Left hindlimb (tissue), 1 donor: ENCODE results near the gene TSC2.
A peak's percentile ranks its signal among the peaks of the same experiment; 100 is the strongest.

Experiments used
- DNase-seq: peaks from one replicate; pipeline ENCODE4 v3.0.0-alpha.2; 2018

TSC2 gene

DNA sequence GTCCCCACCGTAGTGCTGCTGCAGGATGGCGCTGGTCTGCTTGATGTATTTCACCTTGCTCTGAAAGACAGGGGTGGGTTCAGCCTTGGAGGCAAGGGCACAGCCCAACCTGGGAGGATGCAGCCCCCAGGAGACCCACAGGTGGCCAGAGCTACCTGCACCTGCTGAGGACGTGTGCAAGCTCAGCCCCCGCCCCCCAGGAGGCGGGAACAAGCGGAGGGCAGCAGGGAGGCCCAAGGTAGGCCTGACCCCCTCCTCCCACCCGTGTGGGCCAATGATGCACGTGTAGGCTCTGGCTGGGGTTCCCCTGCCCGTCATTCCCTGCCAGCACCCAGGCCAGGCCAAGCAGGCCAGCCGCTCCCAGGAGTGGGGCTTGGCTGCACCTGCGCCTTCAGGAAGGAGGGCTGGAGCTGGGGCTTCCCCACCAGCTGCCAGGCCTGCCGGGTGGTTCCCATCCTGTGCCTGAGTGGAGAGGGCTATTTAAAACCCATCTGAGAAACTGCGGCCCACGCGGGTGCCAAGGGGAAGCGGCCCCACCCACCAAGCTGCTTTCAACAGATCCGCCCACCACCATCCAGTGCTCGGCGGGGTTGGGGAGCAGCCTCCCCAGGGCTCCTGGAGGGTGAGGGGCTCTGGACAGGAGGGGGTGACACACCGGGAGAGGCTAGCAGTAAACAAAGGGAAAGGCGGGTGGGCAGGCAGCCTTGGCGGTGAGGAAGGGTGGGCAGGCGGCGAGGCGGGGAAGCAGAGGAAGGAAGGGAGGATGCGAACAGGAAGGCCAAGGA lies 3.9 kb upstream of the TSC2 start:
- DNase-seq: no peak

DNA sequence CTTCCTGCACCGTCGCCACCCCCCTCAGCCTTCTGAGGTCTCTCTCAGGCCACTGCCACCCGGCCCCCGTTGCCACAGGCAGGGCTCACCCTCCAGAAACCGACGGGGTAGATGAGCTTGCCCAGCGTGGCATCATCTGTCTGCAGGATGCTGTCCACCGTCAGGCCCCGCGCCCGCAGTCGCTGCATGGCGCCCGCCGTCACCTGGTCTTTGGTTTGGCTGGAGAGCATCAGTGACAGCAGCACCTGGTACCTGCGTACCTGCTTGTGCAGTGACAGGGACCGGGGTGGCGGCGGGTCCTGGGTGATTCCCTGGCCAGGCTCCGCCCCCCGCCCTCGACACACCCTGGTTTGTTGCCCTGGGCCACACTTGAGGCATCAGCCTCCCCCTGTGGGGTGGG lies 3.2 kb upstream of the TSC2 start:
- no peak for DNase-seq

DNA sequence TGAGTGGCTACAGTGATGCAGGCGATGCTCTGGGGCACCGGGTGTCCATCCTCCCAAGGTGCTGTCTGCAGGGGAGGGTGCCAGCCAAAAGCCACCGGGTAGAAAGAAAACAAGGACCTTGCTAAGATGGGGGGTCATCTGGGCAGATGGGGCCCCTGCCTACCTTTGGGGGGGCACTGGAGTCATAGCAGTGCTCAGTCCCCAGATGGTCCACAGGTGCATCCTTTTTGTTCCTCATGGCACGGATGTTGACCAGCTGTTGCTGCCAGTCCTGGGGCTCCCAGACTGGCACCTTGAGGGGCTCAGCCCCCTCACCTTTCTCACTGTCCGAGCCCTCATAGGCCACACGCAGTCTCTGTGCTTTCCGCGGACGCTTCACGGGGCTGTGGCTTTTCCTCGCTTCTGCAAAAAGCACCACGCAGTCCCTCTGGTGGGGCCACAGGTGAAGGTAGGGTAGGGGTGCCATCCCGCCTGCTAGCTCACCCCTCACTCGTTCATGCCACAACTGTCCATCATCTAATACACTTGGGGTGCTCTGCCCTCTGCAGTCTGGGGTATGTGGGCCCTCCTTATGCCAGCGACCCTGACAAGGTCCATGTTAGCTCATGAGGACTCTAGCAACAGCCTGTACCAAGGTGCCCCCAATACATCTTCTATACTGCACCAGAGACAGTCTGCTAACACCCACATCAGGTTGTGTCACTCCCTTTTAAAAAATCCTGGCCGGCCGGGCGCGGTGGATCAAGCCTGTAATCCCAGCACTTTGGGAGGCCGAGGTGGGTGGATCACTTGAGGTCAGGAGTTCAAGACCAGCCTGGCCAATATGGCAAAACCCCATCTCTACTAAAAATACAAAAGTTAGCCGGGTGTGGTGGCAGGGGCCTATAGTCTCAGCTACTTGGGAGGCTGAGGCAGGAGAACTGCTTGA lies 1.6 kb upstream of the TSC2 start:
- DNase-seq: no peak

DNA sequence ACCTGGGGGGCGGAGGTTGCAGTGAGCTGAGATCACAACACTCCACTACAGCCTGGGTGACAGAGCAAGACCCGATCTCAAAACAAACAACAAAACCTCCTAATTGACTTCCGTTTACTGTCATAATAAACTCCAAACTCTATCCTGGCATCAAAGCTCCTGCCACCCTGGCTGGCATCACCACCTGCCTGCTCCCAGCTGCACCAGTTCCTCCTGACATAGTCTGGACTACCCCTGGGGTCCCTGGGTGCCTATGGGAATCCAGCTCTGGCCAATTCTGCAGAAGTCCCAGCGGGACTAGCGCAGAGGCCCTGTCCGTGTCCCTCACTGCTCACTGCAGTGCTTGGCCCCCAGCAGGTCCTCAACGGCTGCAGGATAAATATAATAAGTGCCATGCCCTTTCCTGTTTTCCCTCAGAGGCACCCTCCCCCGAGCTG lies 874 bp upstream of the TSC2 start:
- no peak for DNase-seq

DNA sequence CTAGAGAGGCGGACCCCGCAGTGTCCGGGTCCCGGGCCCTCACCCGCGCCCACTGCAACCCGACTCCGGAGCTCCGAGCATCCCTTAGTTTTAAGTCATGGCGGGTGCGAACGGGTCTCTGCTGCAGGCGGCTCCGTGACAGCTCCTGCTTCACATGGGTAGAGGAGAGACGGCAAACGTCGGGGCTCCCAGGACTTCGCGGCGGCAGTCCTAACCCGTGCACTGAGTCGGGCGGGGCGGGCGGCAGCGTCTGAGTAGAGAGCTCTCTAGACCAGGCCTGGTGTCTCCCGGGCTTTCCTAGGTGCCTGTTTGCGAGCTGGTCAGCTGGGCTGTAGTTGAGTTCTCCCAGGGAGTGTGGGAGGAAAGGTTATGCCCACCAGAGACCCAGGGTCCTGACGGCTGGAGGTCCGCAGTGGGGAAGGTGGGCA lies 345 bp downstream of the TSC2 start:
- no peak for DNase-seq

DNA sequence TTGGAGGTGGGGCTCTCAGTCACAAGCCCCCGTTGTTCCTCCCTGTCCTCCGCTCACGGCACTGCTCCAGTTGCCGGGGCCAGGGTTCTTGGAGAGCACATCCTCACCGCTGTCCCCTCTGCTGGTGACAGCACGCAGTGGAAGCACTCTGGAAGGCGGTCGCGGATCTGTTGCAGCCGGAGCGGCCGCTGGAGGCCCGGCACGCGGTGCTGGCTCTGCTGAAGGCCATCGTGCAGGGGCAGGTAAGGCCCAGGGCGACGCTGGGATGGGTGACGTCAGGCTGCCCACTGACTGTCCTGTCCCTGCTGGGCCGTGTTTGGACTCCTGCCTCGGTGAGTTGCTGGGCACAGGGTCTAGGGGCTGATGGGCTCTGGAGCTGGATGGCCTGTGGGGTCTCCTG lies 5.4 kb downstream of the TSC2 start:
- no peak for DNase-seq

DNA sequence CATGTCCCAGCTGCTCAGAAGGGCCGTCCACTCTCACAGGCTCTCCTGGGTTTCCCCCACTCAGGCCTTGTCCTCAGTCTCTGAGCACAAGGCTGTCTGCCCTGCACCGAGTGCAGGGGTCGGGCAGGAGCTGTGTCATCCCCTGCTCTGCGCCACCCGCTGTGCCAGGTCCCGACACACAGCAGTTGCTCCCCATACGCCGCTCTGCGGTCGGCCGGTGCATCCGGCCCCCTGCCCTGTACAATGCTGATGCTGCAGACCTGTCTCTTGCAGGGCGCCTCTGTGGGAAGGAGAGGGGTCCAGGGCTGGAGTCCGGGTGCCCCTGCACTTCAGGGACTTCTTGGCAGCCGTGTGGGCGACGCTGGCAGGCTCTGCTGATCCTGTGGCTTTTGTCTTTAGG lies 6.1 kb downstream of the TSC2 start:
- DNase-seq: no peak

DNA sequence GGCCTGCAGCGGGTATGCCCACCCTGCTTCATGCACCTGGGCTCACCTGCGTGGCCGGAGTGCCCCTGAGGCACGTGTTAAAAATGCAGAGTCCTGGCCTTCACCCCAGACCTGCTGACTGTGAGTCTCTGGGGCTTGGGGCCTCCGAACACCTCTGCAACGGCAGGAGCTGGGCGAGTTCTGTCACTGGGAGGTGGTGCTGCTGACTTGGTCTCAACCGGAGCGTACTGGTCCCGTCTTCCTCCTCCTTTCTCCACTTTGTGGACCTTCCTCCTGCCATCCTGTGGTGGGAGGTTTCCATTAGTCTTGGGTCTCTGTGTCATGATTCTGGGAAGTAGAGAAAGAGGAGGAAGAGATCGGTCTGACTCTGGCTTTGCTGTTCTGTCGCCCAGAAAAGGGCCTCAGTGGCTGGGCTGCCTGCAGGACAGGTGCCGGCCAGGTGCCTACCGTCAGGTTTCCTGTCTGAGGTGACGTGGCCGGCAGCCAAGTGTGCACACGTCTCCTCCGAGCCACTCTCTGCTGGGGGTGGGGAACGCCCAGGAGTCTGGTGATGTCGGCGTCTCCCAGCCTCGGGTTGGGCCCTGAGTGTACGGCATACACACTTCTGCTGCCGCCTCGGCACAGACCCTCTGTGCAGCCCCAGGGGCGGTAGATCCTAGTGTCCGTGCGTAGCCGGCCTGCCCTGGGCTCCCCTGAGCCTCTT lies 6.9 kb downstream of the TSC2 start:
- DNase-seq: no peak

DNA sequence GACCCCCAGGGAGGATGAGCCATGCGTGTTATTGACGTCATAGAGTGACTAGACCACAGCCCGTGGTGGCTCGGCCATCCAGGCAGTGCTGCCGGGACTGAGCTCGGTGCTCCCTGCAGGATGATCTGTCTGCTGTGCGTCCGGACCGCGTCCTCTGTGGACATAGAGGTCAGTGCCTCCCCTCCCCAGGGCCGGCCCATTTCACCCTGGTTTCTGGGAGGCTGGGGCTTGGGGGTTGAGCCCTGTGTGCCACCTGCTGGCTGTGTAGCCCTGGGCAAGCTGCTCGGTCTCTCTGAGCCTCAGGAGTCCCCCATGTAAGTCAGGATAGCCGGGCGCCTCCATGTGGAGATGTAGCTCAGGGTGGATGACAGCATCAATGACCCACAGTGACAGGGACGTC lies 8.3 kb downstream of the TSC2 start:
- DNase-seq: no peak

DNA sequence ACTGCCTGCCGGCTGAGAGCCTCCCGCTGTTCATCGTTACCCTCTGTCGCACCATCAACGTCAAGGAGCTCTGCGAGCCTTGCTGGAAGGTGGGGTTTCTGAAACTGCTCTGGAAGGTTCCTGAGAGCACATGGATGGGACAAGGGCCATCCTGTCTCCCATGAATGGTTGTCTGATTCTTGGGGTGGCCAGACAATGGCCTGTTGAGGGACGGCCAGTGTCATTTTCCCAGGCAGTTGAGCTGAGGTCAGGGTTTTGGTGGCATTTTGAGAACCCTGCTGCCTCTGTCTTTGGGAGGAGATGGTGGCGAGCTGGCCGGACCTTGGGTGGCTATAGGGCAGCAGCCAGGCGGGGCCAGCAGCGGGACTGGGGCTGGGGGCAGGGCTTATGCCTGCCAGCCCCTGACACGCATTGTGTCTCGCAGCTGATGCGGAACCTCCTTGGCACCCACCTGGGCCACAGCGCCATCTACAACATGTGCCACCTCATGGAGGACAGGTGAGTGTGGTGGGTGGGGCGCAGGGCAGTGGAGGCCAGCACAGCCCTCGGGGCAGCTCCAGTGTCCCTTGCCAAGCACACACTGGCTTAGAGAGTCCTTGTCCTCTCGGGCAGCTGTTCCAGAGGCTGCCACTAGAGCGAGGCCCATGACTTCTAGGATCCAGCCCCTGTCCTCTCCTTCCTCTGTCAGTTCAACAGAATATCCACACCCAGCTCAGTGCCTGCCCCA lies 9.1 kb downstream of the TSC2 start:
- DNase-seq: no peak

DNA sequence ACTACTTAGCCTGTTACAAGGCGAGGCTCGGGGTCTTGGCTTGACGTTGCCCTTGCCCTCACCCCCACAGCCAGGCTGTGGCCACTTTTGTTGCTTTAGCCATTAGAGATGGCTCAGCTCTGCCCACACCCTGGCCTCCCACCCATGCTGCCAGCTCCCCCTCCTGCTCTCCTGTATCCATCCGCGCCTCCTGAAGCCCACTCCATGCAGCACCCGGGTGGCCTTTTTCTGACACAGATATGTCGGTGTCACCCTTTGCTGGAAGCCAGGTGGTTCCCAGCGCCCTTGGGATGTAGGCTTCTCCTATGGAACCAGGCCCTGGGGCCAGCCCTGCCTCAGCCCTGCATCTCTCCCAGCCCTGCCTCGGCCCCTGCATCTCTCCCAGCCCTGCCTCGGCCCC lies 9.7 kb downstream of the TSC2 start:
- no peak for DNase-seq

DNA sequence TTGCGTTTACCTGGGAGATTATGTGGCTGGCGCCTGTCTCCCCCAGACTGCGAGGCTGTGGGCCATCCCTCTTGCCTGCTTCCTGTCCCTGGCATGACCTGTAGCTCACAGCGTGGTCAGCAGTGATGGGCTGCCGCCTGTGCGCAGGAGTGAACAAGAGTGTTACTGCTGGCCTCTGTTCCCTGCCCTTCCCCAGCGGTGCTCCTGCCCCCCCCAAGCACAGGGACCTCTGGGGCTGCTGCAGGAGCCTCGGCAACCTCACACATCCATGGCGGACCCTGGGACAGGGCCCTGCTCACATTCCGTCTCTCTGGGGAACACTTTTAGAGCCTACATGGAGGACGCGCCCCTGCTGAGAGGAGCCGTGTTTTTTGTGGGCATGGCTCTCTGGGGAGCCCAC lies 10.6 kb downstream of the TSC2 start:
- DNase-seq: no peak

DNA sequence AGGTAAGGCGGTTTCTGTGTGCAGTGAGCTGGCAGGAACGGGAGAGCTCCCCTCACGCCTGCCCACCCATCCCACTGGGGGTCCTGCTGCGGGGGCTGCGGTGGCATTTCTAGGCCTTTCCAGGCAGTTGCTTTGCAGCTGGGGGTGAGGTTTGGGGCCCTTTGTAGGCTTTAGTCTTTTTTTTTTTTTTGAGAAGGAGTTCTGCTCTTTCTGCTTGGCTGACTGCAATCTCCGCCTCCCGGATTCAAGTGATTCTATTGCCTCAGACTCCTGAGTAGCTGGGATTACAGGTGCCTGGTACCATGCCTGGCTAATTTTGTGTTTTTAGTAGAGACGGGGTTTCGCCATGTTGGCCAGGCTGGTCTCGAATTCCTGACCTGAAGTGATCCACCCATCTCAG lies 11.1 kb downstream of the TSC2 start:
- DNase-seq: no peak

DNA sequence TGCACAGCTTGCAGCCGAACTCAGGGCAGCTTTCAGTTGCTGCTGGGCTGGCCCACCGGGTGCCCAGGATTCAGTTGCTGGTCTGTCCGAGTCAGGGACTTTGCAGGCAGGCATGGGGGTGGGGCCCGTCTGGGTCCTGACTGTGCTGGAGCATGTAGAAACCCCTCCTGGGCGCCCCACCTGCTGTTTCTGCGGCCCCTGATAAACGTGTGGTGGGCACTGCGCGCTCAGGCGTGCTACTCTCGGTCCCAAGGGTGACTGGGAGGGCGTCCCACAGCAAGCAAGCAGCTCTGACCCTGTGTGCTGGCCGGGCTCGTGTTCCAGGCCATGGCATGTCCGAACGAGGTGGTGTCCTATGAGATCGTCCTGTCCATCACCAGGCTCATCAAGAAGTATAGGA lies 12.6 kb downstream of the TSC2 start:
- DNase-seq: no peak

DNA sequence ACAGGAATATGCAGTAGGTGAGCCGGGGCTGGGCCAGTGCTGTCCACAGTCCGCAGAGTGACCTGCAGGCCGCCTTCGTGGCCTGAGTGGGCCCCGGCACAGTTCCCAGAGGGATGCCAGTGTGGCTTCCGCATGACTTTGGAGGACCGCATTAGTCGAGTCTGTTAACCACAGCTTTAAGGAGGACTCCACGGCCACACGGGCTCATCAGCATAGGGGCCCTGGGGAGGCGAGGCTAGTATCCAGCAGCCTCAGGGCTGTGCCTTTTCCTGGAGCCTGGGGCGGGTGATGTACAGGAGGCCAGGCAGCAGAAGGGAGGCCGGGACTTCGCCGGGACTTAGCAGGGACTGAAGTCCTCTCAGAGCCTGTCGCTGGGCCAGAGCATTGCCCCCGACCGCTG lies 13.2 kb downstream of the TSC2 start:
- no peak for DNase-seq

DNA sequence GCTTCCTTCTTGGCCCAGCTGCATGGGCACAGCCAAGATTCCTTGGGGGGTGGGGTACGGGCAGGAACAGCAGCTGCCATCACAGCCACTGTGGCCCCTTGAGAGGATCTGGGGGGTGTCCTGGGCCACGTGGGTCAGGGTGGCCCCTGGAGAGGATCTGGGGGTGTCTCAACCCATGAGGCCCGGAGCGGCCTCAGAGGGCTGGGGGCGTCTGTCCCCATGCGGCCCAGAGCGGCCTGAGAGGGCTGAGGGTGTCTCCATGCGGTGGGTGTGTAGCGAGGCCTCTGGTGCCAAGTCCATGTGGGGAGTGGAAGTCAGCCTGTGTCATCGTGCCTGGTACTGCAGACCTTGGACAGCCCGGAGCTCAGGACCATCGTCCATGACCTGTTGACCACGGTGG lies 13.7 kb downstream of the TSC2 start:
- DNase-seq: no peak

DNA sequence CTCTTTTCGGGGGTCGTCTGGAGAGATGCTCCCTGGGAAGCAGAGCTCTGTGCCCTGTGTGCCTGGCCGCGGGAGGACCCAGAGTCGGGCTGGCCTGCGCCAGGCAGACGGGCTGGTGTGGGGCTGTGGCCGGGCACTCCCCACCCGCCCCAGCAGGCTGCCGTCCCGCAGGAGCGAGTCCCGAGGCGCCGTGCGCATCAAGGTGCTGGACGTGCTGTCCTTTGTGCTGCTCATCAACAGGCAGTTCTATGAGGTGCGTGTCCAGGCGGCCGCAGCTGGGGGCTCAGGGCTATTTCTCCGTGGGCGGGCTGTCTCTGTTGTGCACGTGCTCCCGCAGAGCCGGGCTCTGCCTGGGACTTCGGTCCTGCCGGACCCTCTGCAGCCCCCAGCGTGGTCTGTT lies 15.0 kb downstream of the TSC2 start:
- DNase-seq: peak; percentile 25

DNA sequence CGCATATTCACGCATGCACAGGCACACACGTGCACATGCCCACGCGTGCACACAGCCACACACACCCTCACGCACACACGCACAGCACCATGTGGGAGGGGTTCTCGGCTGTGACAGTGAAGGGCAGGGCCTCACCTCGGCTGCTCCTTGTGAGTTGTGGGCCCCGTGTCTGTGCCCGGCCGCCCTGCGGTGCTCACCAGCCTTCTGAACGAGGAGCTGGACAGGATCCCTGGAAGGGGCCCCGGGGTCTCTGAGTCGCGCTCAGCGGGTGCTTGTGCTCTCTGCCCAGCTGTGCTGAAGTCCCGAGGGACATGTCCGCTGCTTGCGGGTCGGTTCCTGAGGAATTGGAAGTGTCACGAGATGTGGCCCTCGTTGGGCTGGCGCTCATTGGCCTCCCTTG lies 16.1 kb downstream of the TSC2 start:
- peak; percentile 25 for DNase-seq

DNA sequence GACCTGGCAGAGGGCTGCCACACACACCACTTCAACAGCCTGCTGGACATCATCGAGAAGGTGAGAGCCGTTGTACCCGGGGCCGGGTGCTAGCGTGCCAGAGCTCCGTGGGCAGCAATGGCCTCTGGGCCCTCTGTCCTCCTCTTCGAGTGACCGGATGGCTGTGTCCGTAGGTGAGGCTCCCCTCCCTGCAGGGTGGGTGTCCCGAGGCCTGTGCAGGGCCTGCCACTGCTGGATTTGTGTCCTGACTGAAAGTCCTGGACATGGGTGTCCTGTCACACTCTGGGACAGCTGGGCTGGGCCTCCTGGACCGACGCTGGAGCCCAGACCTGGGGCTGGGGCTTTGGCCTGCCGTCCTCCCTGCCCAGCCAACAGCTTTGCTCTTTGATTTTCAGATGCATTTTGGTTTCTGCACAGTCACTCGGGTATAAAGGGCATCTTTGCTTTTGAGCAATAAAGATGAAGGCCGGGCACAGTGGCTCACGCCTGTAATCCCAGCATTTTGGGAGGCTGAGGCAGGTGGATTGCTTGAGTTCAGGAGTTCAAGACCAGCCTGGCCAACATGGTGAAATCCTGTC lies 16.7 kb downstream of the TSC2 start:
- peak; percentile 21 for DNase-seq

DNA sequence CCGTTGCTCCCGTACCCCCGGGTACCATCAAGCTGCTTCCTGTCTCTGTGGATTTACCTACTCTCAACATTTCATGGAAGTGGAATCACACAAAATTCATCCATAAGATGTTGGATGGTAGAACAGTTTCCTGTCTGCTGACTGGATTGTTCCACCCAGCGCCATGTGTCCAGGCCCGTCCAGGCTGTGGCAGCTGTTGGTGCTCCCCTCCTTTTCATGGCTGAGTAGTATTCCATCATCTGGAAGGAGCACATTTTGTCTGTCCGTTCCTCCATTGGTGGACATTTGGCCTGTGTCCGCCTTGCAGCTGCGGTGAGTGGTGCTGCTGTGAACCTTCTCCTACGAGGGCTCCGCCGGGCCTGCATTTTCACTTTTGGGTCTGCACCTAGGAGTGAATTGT lies 18.4 kb downstream of the TSC2 start:
- DNase-seq: peak; percentile 23

DNA sequence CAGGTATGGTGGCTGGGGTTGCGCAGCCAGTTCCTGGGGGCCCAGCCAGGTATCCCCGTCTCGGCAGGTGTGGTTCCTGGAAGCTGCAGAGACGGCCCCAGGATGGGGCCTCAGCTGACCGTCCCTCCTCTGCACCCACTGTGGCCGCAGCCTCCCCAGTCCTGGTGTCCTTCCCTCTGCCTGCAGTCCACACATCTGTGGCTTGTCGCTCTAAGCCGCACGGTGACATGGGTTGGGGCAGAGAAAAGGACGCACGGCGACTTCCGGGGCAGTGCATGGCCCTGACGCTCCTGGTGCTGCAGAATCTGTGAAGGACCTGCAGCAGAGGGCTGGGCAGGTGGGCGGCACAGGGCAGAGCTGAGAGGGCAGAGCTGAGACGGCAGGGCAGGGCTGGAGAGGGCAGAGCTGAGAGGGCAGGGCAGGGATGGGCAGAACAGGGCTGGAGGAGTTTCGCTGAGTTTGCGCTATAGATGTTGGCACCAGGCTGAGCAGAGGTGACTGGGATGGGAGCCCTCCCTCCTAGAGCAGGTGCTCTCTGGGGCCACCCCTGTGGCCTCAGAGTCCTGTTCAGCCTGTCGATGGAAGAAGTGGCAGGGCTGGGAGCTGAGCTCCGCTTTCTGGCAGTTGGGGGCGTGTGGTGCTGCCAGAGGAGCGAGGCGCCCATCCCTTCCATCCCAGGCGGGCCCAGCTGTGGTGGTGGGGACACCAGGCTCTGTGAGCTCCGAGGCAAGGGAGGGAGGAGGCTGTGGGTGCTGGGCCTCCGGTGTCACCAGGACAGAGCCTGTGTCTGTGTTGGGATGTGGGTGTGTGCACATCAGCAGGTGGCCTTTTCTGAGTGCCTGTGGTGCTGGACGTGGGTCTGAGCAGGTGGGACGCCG lies 23.0 kb downstream of the TSC2 start:
- DNase-seq: no peak
